Endothelial cell of umbilical vein (primary cell): Measurements from ENCODE around the gene AFG1L.

Source experiments
- EZH2 ChIP-seq: IDR thresholded peaks from 2 replicates; pipeline ENCODE4 v1.6.1; 2012; ENCODE audit warnings: borderline replicate concordance, low read depth, mild to moderate bottlenecking, moderate library complexity, low read length, inconsistent platforms; ENCODE audit not compliant: severe bottlenecking
- POLR2A ChIP-seq: IDR thresholded peaks from 2 replicates; pipeline ENCODE4 v1.6.1; 2012; ENCODE audit warnings: low read depth, mild to moderate bottlenecking, control low read depth, low read length
- TF ChIP-seq, protein P1 (sequence below), 2 donors: IDR thresholded peaks; 1 replicate in 1 of 2; 2 replicates in 1 of 2; pipeline ENCODE4 v1.5.1; 2011; ENCODE audit warnings: low read length in 2 of 2, mild to moderate bottlenecking in 2 of 2, moderate library complexity in 2 of 2, control low read depth in 1 of 2, inconsistent platforms in 1 of 2, low read depth in 1 of 2; ENCODE audit not compliant: insufficient read depth in 1 of 2; ENCODE audit errors: extremely low read depth in 1 of 2
- TF ChIP-seq, protein P2 (sequence below): IDR thresholded peaks from 2 replicates; pipeline ENCODE4 v1.6.1; 2011; ENCODE audit not compliant: insufficient read depth, insufficient read length

DNA sequence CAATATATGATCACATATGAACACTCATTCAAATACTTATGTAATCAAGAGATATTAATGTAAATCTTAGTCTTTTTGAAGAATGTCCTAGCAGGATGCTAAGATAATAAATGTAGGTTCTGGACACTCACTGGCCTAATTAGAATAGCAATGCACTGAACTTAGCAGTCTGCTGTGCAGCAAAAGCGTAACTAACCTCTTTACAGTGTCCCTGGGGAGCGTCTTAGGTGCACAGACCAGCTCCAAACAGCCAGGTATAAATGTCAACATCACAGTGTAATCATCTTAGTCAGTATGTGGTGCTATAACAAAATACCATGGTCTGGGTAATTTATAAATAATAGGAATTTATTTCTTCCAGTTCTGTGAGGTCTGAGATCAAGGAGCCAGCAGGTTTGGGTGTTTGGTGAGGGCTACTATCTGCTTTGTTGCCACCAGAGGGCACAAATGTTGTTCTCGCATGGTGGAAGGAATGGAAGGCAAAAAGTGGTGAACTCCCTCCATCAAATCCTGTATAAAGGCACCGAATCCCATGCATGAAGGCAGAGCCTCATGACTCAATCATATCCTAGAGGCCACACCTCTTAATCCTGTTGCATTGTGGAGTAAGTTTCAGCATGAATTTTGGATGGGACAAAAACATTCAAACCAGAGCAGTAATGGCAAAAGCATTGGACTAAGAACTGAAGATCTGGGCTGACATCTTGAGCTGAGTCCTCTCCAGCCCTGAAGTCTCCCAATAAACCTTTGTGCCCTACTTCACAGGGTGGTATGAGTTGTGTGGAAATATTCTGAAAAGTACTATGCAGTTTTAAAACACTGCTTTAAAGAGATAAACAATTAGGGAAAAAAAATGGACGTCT is 224.1 kb downstream of the AFG1L start:
- TF ChIP-seq, protein P1, sequence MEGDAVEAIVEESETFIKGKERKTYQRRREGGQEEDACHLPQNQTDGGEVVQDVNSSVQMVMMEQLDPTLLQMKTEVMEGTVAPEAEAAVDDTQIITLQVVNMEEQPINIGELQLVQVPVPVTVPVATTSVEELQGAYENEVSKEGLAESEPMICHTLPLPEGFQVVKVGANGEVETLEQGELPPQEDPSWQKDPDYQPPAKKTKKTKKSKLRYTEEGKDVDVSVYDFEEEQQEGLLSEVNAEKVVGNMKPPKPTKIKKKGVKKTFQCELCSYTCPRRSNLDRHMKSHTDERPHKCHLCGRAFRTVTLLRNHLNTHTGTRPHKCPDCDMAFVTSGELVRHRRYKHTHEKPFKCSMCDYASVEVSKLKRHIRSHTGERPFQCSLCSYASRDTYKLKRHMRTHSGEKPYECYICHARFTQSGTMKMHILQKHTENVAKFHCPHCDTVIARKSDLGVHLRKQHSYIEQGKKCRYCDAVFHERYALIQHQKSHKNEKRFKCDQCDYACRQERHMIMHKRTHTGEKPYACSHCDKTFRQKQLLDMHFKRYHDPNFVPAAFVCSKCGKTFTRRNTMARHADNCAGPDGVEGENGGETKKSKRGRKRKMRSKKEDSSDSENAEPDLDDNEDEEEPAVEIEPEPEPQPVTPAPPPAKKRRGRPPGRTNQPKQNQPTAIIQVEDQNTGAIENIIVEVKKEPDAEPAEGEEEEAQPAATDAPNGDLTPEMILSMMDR (IDR thresholded peaks at IDR 0.05; ENCODE audit: extremely low read depth in 1 of 2, insufficient read depth in 1 of 2, low read depth in 1 of 2, low read length in 2 of 2), result peak; percentile 42 to 56
- TF ChIP-seq EZH2 (no peak), POLR2A (no peak)
- TF ChIP-seq, protein P2, sequence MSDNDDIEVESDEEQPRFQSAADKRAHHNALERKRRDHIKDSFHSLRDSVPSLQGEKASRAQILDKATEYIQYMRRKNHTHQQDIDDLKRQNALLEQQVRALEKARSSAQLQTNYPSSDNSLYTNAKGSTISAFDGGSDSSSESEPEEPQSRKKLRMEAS, result no peak
